ENCODE data around the gene ARID1B. TPM values are rescaled to one million over a fixed set of nuclear protein-coding genes. Genes with fewer than 3 reads are reported as not detected.

The ARID1B gene
- total RNA-seq, 2 experiments from 2014 or later = 90.1 to 164 TPM

DNA sequence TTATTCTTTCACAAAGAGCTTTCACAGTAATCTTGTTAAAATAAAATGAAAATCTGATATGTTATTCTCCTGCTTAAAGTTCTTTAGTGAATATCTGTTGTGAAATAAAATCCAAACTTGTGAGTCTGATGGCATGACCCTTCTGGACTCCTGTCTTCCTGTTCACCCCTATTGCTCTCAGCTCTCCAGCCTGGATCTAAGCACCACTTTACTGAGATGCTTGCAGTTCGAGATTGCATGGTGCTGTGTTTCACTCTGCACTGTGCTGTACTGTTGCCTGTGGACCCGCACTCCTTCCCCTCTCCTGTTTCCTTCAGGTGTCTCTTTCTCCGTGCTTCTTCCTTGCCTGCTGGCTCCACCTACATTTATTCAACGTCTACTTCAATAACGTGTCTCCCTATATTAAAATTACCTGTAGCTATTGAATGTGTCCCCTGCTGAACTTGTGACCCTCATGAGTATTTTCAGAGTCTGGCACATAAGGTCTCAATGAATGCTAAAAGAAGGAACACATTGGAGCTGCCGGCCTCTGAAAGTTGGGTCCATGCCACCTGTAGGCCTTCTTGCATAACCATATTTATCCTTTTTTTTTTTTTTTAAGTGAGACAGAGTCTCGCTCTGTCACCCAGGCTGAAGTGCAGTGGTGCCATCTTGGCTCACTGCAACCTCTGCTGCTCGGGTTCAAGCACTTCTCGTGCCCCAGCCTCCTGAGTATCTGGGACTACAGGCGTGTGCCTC is 100.1 kb downstream of the ARID1B start:
- peaks cover 16% of the 10 kb centered on the region for H3K4me1 ChIP-seq (ENCODE audit: insufficient read depth, low read length, poor library complexity, severe bottlenecking)
- no peak overlapping the region for H3K27ac ChIP-seq (ENCODE audit: low read depth, low read length, poor library complexity, severe bottlenecking)
- TF ChIP-seq EZH2phosphoT487 (IDR thresholded peaks at IDR 0.05; ENCODE audit: borderline replicate concordance, low read depth, low read length) = no peak
- H3K9me3 ChIP-seq (ENCODE audit: low read length) = no peaks in the 10 kb centered on the region
- ChIA-PET CTCF (ENCODE audit: unreplicated experiment) (no interaction called here), POLR2A (interaction anchor here (0.5 to 1.0 kb wide), 3 partner anchors 10 to 58 kb away, joined by 3 to 4 read pairs (median 3); no protein-coding TSS in a partner anchor)
- peaks cover 32% of the 10 kb centered on the region for H3K36me3 ChIP-seq (ENCODE audit: insufficient read depth, low read length)
- DNase-seq (ENCODE audit: low spot score) = no peak
- no peak overlapping the region for H3K4me3 ChIP-seq (ENCODE audit: low read depth, low read length, poor library complexity, severe bottlenecking)
- intact Hi-C loops (cut with micrococcal nuclease; ENCODE audit: unreplicated experiment) = no loop called here
- H3K4me2 ChIP-seq (ENCODE audit: low read length) = no peak overlapping the region
- H4K20me1 ChIP-seq (ENCODE audit: insufficient read depth, low read length) = no peaks in the 10 kb centered on the region; the same call in 1 of the 2 replicates
- H3K9me2 ChIP-seq (ENCODE audit: insufficient read depth, low read length) = no peaks in the 10 kb centered on the region
- H2AFZ ChIP-seq (ENCODE audit: low read length) = no peak overlapping the region
- H3K79me2 ChIP-seq (ENCODE audit: insufficient read depth, low read depth, low read length) = peaks cover 61% of the 10 kb centered on the region; the same call in 1 of the 2 replicates
- no TSS peak for BruUV-seq (replicated peaks)

DNA sequence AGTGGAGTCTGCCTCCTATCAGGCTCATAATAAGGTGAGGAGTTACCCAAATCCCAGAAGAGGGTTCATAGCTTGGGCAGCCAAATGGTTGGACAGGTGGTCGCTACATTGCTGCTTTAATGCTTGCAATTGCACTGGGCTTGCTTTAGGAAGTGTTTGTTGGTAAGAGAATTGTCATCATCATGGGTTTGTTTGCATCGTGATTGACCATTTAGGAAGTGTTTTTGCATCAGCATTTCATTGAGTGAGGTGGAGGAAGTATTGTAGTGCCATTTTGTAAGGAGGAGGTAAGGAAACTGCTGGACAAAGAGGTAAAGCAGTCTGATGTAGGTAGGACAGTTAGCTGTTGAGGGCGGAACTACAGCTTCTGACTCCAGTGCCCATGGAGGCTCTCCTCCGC is 101.5 kb downstream of the ARID1B start:
- no peak overlapping the region for H3K4me3 ChIP-seq (ENCODE audit: low read depth, low read length, poor library complexity, severe bottlenecking)
- intact Hi-C loops (cut with micrococcal nuclease; ENCODE audit: unreplicated experiment) = no loop called here
- POLR2A ChIA-PET = interaction anchor here (0.8 to 1.2 kb wide), 3 partner anchors 9 to 139 kb away, joined by 3 to 6 read pairs (median 4); no protein-coding TSS in a partner anchor
- peaks cover 30% of the 10 kb centered on the region for H3K4me1 ChIP-seq (ENCODE audit: insufficient read depth, low read length, poor library complexity, severe bottlenecking)
- no TSS peak for BruUV-seq (replicated peaks)
- H3K4me2 ChIP-seq (ENCODE audit: low read length) = no peak overlapping the region
- H3K79me2 ChIP-seq (ENCODE audit: insufficient read depth, low read depth, low read length) = peaks cover 75% of the 10 kb centered on the region
- H3K9me3 ChIP-seq (ENCODE audit: low read length) = no peaks in the 10 kb centered on the region
- CTCF ChIA-PET (ENCODE audit: unreplicated experiment) = interaction anchor here (1.3 kb wide), 1 partner anchor 12 kb away, joined by 5 read pairs; no protein-coding TSS in a partner anchor
- DNase-seq (ENCODE audit: low spot score) = no peak
- no peaks in the 10 kb centered on the region; the same call in 1 of the 2 replicates for H4K20me1 ChIP-seq (ENCODE audit: insufficient read depth, low read length)
- TF ChIP-seq, protein P1, sequence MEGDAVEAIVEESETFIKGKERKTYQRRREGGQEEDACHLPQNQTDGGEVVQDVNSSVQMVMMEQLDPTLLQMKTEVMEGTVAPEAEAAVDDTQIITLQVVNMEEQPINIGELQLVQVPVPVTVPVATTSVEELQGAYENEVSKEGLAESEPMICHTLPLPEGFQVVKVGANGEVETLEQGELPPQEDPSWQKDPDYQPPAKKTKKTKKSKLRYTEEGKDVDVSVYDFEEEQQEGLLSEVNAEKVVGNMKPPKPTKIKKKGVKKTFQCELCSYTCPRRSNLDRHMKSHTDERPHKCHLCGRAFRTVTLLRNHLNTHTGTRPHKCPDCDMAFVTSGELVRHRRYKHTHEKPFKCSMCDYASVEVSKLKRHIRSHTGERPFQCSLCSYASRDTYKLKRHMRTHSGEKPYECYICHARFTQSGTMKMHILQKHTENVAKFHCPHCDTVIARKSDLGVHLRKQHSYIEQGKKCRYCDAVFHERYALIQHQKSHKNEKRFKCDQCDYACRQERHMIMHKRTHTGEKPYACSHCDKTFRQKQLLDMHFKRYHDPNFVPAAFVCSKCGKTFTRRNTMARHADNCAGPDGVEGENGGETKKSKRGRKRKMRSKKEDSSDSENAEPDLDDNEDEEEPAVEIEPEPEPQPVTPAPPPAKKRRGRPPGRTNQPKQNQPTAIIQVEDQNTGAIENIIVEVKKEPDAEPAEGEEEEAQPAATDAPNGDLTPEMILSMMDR (conservative IDR thresholded peaks at IDR 0.05; ENCODE audit: low read length) = no peak
- TF ChIP-seq EZH2phosphoT487 (IDR thresholded peaks at IDR 0.05; ENCODE audit: borderline replicate concordance, low read depth, low read length) = no peak
- no peak overlapping the region for H2AFZ ChIP-seq (ENCODE audit: low read length)
- H3K36me3 ChIP-seq (ENCODE audit: insufficient read depth, low read length) = peaks cover 24% of the 10 kb centered on the region
- H3K9me2 ChIP-seq (ENCODE audit: insufficient read depth, low read length) = no peaks in the 10 kb centered on the region
- H3K27ac ChIP-seq (ENCODE audit: low read depth, low read length, poor library complexity, severe bottlenecking) = no peak overlapping the region

DNA sequence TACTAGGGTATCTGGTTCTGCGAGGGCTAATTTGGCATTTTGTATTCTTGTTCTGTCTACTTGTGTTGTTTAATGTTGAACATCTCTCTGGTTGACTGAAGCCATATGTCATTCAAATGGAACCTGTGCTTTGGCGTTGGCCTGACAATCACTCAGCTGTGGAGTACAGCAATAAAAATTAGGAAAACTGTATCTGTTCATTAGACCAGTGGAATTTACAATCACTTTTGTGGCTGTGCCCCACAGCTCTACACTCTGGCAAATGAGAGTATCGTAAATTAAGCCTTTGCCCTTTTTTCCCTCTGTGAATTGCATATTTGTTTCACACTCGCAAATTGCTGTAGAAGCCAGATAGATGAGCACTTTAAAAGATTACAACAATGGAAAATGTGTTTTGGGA is 102.0 kb downstream of the ARID1B start:
- Histone ChIP-seq H3K4me3 (ENCODE audit: low read depth, low read length, poor library complexity, severe bottlenecking) (no peak overlapping the region), H2AFZ (ENCODE audit: low read length) (no peak overlapping the region), H3K9me2 (ENCODE audit: insufficient read depth, low read length) (no peaks in the 10 kb centered on the region), H3K4me2 (ENCODE audit: low read length) (no peak overlapping the region), H3K9me3 (ENCODE audit: low read length) (no peaks in the 10 kb centered on the region), H4K20me1 (ENCODE audit: insufficient read depth, low read length) (no peaks in the 10 kb centered on the region; the same call in 1 of the 2 replicates), H3K27ac (ENCODE audit: low read depth, low read length, poor library complexity, severe bottlenecking) (no peak overlapping the region), H3K79me2 (ENCODE audit: insufficient read depth, low read depth, low read length) (peaks cover 80% of the 10 kb centered on the region), H3K4me1 (ENCODE audit: insufficient read depth, low read length, poor library complexity, severe bottlenecking) (peaks cover 35% of the 10 kb centered on the region), H3K36me3 (ENCODE audit: insufficient read depth, low read length) (peaks cover 19% of the 10 kb centered on the region)
- TF ChIP-seq EZH2phosphoT487 (IDR thresholded peaks at IDR 0.05; ENCODE audit: borderline replicate concordance, low read depth, low read length) = no peak
- TF ChIP-seq, protein P1 (conservative IDR thresholded peaks at IDR 0.05; ENCODE audit: low read length) = no peak
- BruUV-seq (replicated peaks) = no TSS peak
- POLR2A ChIA-PET = interaction anchor here (0.8 to 1.7 kb wide), 5 partner anchors 10 to 138 kb away, joined by 3 to 6 read pairs (median 4); no protein-coding TSS in a partner anchor
- intact Hi-C loops (cut with micrococcal nuclease; ENCODE audit: unreplicated experiment) = no loop called here
- CTCF ChIA-PET (ENCODE audit: unreplicated experiment) = interaction anchor here (1.3 kb wide), 1 partner anchor 12 kb away, joined by 5 read pairs; no protein-coding TSS in a partner anchor
- no peak for DNase-seq (ENCODE audit: low spot score)

All from OCI-LY7 (cell line).